Measurements from ENCODE around the gene ZEB2. TPM values are rescaled to one million over a fixed set of nuclear protein-coding genes. Genes with fewer than 3 reads are reported as not detected.

ZEB2 gene
- total and polyA plus RNA-seq, 2 donors (not counting 3 experiments of a cell fraction or from before 2014, with no cell fraction given), result 17.9 to 49.6 TPM

GRCh38 chr2:144446136-144446535, 73.8 kb downstream of the ZEB2 start:
- FAIRE-seq, result no peak
- intact Hi-C loops (cut with micrococcal nuclease), result no loop called here
- TF ChIP-seq FOS (IDR thresholded peaks at IDR 0.05; ENCODE audit: borderline replicate concordance, insufficient read depth, low read length) (no peak), EZH2 (IDR thresholded peaks at IDR 0.05; ENCODE audit: borderline replicate concordance, low read depth, low read length, severe bottlenecking) (no peak), POLR2A (IDR thresholded peaks at IDR 0.05; ENCODE audit: low read depth, low read length) (no peak), GATA2 (IDR thresholded peaks at IDR 0.05; ENCODE audit: insufficient read depth, insufficient read length, low read depth, low read length) (no peak), POLR2AphosphoS5 (IDR thresholded peaks at IDR 0.05; ENCODE audit: insufficient read depth, low read depth, low read length) (no peak), JUN (IDR thresholded peaks at IDR 0.05; ENCODE audit: borderline replicate concordance, insufficient read depth, insufficient read length, low read depth) (no peak), MYC (IDR thresholded peaks at IDR 0.05; ENCODE audit: low read depth, low read length) (no peak)
- TF ChIP-seq, protein P1, sequence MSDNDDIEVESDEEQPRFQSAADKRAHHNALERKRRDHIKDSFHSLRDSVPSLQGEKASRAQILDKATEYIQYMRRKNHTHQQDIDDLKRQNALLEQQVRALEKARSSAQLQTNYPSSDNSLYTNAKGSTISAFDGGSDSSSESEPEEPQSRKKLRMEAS (IDR thresholded peaks at IDR 0.05; ENCODE audit: insufficient read depth, insufficient read length), result no peak
- TF ChIP-seq, protein P2, sequence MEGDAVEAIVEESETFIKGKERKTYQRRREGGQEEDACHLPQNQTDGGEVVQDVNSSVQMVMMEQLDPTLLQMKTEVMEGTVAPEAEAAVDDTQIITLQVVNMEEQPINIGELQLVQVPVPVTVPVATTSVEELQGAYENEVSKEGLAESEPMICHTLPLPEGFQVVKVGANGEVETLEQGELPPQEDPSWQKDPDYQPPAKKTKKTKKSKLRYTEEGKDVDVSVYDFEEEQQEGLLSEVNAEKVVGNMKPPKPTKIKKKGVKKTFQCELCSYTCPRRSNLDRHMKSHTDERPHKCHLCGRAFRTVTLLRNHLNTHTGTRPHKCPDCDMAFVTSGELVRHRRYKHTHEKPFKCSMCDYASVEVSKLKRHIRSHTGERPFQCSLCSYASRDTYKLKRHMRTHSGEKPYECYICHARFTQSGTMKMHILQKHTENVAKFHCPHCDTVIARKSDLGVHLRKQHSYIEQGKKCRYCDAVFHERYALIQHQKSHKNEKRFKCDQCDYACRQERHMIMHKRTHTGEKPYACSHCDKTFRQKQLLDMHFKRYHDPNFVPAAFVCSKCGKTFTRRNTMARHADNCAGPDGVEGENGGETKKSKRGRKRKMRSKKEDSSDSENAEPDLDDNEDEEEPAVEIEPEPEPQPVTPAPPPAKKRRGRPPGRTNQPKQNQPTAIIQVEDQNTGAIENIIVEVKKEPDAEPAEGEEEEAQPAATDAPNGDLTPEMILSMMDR (IDR thresholded peaks at IDR 0.05; ENCODE audit: extremely low read depth in 1 of 2, insufficient read depth in 1 of 2, low read depth in 1 of 2, low read length in 2 of 2), result no peak
- H3K9me3 ChIP-seq (replicated peaks; ENCODE audit: control insufficient read depth, insufficient read depth, low read length), result no peaks in the 10 kb centered on the region
- POLR2A ChIA-PET, result no interaction called here
- no peaks in the 10 kb centered on the region for H3K36me3 ChIP-seq (ENCODE audit: control insufficient read depth in 2 of 2, extremely low read depth in 1 of 2, insufficient read depth in 2 of 2, low read length in 2 of 2)
- H3K27me3 ChIP-seq (ENCODE audit: control insufficient read depth in 2 of 2, insufficient read depth in 2 of 2, low read length in 2 of 2), result no peaks in the 10 kb centered on the region
- peaks cover 6% of the 10 kb centered on the region for H3K79me2 ChIP-seq (ENCODE audit: control insufficient read depth, insufficient read depth, low read length)
- no peak overlapping the region for H3K27ac ChIP-seq (ENCODE audit: insufficient read depth, low read depth, low read length)
- no peak overlapping the region for H2AFZ ChIP-seq (ENCODE audit: low read depth, low read length)
- no peak for DNase-seq (ENCODE audit: low read depth, low spot score)
- no TSS peak for BruUV-seq (replicated peaks)
- no peak overlapping the region for H3K4me3 ChIP-seq (replicated peaks in 1 of 3; ENCODE audit: insufficient read depth in 1 of 3, low read depth in 1 of 3, low read length in 3 of 3)
- H4K20me1 ChIP-seq (replicated peaks; ENCODE audit: control insufficient read depth, extremely low read depth, insufficient read depth, low read length), result no peaks in the 10 kb centered on the region
- H3K9me1 ChIP-seq (replicated peaks; ENCODE audit: control insufficient read depth, extremely low read depth, insufficient read depth, low read length), result no peaks in the 10 kb centered on the region
- H3K9ac ChIP-seq (replicated peaks; ENCODE audit: extremely low read depth, insufficient read depth, low read length), result no peak overlapping the region
- CTCF ChIA-PET, result no interaction called here
- dilution Hi-C loops (cut with MboI; ENCODE audit: extremely low pct_ligation_motif_present, low sequenced_read_pairs), result no loop called here
- no peak overlapping the region for H3K4me2 ChIP-seq (ENCODE audit: insufficient read depth, low read length)
- H3K4me1 ChIP-seq (ENCODE audit: control insufficient read depth, extremely low read depth, insufficient read depth, low read length), result peaks cover 12% of the 10 kb centered on the region

All from endothelial cell of umbilical vein (primary cell).